Fibroblast of pulmonary artery (primary cell): ENCODE results near the gene NANOS1.

Source experiments
- DNase-seq: peaks from one replicate; pipeline ENCODE4 v3.0.0-alpha.2; 2010; ENCODE audit warnings: low read depth
- H3K4me3 ChIP-seq: replicated peaks from 2 replicates; pipeline ENCODE4 v1.5.1; 2011; ENCODE audit warnings: low read depth, mild to moderate bottlenecking, control low read depth, low read length, moderate library complexity
- TF ChIP-seq, protein P1 (sequence below): IDR thresholded peaks from 2 replicates; pipeline ENCODE4 v1.5.1; 2011; ENCODE audit warnings: mild to moderate bottlenecking, control low read depth, low read length, inconsistent platforms; ENCODE audit errors: missing control alignments

Gene NANOS1

DNA sequence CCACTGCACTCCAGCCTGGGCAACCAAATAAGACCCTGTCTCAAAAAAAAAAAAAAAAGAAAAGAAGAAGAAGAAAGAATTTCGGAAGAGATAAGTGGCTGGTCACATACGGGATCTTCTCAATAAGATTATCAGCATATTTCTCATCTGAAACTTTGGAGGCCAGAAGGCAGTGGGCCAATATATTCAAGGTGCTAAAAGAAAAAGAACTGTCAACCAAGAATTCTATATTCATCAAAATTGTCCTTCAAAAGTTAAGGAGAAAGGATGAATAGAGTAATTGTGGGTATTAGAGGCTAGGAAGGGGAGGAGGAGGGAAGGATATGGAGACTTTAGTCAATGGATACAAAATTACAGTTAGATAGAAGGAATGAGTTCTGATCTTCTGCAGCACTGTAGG, 43.9 kb upstream of the NANOS1 start:
- TF ChIP-seq, protein P1, sequence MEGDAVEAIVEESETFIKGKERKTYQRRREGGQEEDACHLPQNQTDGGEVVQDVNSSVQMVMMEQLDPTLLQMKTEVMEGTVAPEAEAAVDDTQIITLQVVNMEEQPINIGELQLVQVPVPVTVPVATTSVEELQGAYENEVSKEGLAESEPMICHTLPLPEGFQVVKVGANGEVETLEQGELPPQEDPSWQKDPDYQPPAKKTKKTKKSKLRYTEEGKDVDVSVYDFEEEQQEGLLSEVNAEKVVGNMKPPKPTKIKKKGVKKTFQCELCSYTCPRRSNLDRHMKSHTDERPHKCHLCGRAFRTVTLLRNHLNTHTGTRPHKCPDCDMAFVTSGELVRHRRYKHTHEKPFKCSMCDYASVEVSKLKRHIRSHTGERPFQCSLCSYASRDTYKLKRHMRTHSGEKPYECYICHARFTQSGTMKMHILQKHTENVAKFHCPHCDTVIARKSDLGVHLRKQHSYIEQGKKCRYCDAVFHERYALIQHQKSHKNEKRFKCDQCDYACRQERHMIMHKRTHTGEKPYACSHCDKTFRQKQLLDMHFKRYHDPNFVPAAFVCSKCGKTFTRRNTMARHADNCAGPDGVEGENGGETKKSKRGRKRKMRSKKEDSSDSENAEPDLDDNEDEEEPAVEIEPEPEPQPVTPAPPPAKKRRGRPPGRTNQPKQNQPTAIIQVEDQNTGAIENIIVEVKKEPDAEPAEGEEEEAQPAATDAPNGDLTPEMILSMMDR, result no peak
- DNase-seq, result no peak

DNA sequence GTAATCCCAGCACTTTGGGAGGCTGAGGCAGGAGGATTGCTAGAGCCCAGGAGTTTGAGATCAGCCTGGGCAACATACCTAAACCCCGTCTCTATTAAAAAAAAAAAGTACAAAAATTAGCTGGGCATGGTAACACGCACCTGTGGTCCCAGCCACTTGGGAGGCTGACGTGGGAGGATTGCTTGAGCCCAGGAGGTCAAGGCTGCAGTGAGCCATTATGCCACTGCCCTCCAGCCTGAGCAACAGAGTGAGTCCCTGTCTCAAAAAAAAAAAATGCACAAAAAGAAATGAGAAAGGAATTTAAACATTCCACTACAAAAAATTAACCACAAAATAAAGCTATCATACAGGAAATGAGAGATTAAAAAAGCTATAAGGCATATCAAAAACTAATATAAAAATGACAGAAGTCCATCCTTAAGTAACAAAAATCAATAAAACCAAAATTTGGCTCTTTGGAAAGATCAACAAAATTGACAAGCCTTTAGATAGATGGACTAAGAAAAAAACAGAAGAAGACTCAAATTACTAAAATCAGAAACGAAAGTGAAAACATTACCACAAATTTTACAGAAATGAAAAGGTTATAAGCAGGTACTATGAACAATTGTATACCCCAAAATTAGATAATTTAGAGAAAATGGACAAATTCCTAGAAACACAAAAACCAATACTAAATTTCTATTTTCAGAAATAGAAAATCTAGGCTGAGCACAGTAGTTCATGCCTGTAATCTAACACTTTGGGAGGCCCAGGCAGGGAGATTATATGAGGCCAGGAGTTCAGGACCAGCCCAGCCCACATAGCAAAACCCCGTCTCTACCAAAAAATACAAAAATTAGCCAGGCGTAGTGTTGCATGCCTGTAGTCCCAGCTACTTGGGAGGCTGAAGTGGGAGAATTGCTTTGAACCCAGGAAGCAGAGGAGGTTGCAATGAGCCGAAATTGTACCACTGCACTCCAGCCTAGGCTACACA, 42.4 kb upstream of the NANOS1 start:
- H3K4me3 ChIP-seq, result no peak overlapping the region
- no peak for DNase-seq
- TF ChIP-seq, protein P1, result no peak

More for the DNA sequence above, 43.9 kb upstream of the NANOS1 start:
- H3K4me3 ChIP-seq, result no peak overlapping the region

DNA sequence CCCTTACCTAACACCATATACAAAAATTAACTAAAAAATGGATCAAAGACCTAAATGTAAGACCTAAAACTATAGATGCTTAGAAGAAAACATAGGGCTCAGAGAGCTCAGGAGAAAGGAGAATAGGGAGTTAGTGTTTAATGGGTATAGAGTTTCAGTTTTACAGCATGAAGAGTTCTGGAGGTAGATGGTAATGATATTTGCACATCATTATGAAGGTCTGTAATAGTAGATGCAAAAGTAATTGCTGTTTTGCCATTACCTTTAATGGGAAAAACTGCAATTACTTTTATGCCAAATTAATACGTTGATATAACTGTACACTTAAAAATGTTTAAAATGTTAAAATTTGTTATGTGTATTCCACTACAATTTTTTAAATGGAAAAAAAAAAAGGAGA, 39.2 kb upstream of the NANOS1 start:
- DNase-seq, result no peak
- TF ChIP-seq, protein P1, result no peak
- no peak overlapping the region for H3K4me3 ChIP-seq

DNA sequence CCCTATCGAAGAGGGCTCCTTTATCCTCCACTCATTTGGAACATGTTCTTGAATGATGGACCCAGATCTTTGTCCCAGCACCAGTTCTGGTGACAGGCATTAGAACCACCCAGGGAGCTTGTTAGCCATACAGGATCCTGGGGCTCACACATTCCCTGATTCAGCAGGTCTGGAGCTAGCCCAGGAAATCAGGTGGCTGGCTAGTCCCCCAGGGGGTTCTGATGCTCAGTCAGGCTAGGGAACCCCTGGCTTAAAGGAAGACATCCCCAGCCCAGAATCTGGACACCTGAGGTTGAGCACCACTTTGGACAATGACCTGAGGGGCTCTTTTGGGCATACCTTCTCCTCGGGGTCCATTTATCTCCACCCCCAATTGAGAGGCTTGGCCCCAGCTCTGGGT, 37.0 kb upstream of the NANOS1 start:
- DNase-seq, result no peak
- H3K4me3 ChIP-seq, result no peak overlapping the region
- TF ChIP-seq, protein P1, result no peak

DNA sequence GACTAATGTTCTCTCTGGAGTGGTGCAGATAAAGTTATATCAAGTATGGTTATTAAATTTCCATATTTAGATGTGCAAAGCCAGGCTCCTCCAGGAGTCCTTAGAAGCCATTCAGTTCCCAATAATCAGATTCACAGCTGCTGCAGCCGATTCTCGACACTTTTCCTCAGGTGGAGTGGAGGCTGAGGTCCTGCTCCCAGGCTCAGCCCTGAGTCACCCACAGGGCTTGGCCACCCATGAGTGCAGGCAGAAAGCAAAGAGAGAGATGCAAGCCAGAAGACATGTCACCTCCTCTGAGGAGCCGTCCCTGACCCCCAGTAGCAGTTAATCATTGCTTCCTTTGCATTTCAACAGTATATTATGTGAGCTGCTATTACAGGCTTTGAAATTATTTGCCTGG, 36.3 kb upstream of the NANOS1 start:
- no peak overlapping the region for H3K4me3 ChIP-seq
- TF ChIP-seq, protein P1, result no peak
- no peak for DNase-seq

DNA sequence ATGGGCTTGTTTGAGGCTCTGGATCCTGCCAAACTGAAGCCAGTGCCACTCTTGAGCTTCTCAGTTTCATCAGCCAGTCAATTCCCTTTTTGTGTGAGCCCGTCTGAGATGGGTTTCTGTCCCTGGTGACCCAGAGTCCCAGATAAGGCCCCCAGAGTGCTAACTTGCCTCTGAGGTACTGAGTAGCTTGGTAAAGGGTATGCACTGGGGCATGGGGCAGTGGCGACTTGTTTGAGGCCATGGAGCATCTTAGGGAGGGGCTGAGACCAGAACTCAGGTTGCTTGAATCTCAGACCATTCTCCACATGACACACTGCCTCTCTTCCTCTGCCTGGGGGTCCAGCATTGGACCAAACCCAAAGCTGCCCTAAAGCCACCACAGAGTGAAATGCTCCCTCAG, 35.2 kb upstream of the NANOS1 start:
- TF ChIP-seq, protein P1, result no peak

DNA sequence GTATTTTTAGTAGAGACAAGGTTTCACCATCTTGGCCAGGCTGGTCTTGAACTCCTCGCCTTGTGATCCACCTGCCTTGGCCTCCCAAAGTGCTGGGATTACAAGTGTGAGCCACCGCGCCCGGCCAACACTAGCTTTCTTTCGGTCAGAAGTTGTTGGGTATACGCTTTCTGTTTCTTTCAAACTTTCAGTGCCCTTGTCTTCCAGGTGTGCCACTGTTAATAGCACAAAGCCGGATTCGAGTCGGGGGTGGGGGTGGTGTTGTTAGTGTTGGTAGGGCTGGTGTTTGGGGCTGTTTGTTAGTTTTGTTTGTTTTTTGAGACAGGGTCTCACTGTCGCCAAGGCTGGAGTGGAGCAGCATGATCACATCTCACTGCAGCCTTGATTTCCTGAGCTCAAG, 33.8 kb upstream of the NANOS1 start:
- TF ChIP-seq, protein P1, result no peak
- DNase-seq, result no peak
- H3K4me3 ChIP-seq, result no peak overlapping the region

More for the DNA sequence above, 35.2 kb upstream of the NANOS1 start:
- DNase-seq, result no peak
- no peak overlapping the region for H3K4me3 ChIP-seq
